ENCODE measurements around the gene UGT2B7.

GRCh38 chr4:69092190-69092589 lies 4.1 kb upstream of the UGT2B7 start:
- TF ChIP-seq ZBTB3 (CRISPR knock-in tag; IDR thresholded peaks at IDR 0.05; ENCODE audit: borderline replicate concordance, low read depth) (no peak), FOXM1 (CRISPR knock-in tag; IDR thresholded peaks at IDR 0.05) (no peak), NR2C2 (CRISPR knock-in tag; IDR thresholded peaks at IDR 0.05; ENCODE audit: borderline replicate concordance) (no peak), IKZF4 (CRISPR knock-in tag; IDR thresholded peaks at IDR 0.05; ENCODE audit: borderline replicate concordance, low read depth, not compliant biosample characterization) (no peak), POLR2AphosphoS2 (IDR thresholded peaks at IDR 0.05; ENCODE audit: low read depth, low read length) (no peak), ZNF24 (IDR thresholded peaks at IDR 0.05) (no peak), CTCF (CRISPR knock-in tag; IDR thresholded peaks at IDR 0.05) (no peak)
